H1 (cell line): Measurements from ENCODE around the gene SYNPO. TPM values are rescaled to one million over a fixed set of nuclear protein-coding genes. Genes with fewer than 3 reads are reported as not detected.

ENCODE experiments used
- ATF3 ChIP-seq: IDR thresholded peaks from 2 replicates; pipeline ENCODE4 v1.6.1; 2011; ENCODE audit warnings: low read depth, mild to moderate bottlenecking, low read length; ENCODE audit not compliant: insufficient read depth
- CHD2 ChIP-seq: IDR thresholded peaks from 2 replicates; pipeline ENCODE4 v1.6.1; 2012; ENCODE audit warnings: low read length, improper control_type of control experiment
- HDAC6 ChIP-seq: IDR thresholded peaks from one replicate; pipeline ENCODE4 v1.7.1; 2012; ENCODE audit warnings: low read depth, mild to moderate bottlenecking, inconsistent platforms, low read length, moderate library complexity
- POLR2A ChIP-seq, 2 experiments: IDR thresholded peaks; 1 replicate in 1 of 2; 2 replicates in 1 of 2; pipeline ENCODE4 v1.6.1; 2011; ENCODE audit warnings: low read depth in 2 of 2, low read length in 2 of 2, mild to moderate bottlenecking in 2 of 2; ENCODE audit errors: control extremely low read depth in 1 of 2
- RAD21 ChIP-seq, 2 experiments: IDR thresholded peaks in 1 of 2; conservative IDR thresholded peaks in 1 of 2; 2 replicates each; pipeline ENCODE4 v1.6.1; 2011; ENCODE audit warnings: low read depth in 2 of 2, low read length in 2 of 2, improper control_type of control experiment in 1 of 2, inconsistent platforms in 1 of 2, mild to moderate bottlenecking in 1 of 2, moderate library complexity in 1 of 2
- SAP30 ChIP-seq: fragments of 300-600 bp; sonication (generic); IDR thresholded peaks from 2 replicates; pipeline ENCODE4 v1.7.1; 2012; ENCODE audit warnings: low read length, moderate library complexity, mild to moderate bottlenecking, inconsistent platforms; ENCODE audit not compliant: insufficient read depth, insufficient replicate concordance
- SIX5 ChIP-seq: IDR thresholded peaks from 2 replicates; pipeline ENCODE4 v1.6.1; 2011; ENCODE audit warnings: mild to moderate bottlenecking, low read depth, low read length
- polyA plus RNA-seq, 7 experiments: library from polyadenylated mRNA; depleted of rRNA in 3 of 7; stranded (reverse) in 5 of 7; unstranded in 2 of 7; fragments of >200 nt in 5 of 7; fragments of 200-250 nt in 2 of 7; gene quantifications; 1 replicate in 5 of 7; 2 replicates in 1 of 7; 4 replicates in 1 of 7; pipeline versions ENCODE4 v1.2.1 to v1.2.3, GENCODE V29; 2011 to 2013; ENCODE audit warnings: missing spikeins in 2 of 7, mixed read lengths in 2 of 7
- total RNA-seq: library from RNA; stranded (reverse); fragmentation: NEBNext Ultra II Directional; extraction: Animal tissue kit (Norgen Biotek cat#: 25700); gene quantifications from 2 replicates; pipeline ENCODE4 v1.2.1, GENCODE V29; 2021
- TF ChIP-seq, protein P1 (sequence below): fragments of 300-600 bp; sonication (generic); IDR thresholded peaks from 2 replicates; pipeline ENCODE4 v1.7.1; 2012; ENCODE audit warnings: low read length, moderate library complexity, mild to moderate bottlenecking, inconsistent platforms; ENCODE audit not compliant: insufficient replicate concordance
- TF ChIP-seq, protein P2 (sequence below): IDR thresholded peaks from 2 replicates; pipeline ENCODE4 v1.6.1; 2012; ENCODE audit warnings: low read length, inconsistent platforms

The SYNPO gene
- total and polyA plus RNA-seq, 2 of the 8 experiments (the other 6 are each of a cell fraction or from before 2014, with no cell fraction given) = 2.3 TPM

DNA sequence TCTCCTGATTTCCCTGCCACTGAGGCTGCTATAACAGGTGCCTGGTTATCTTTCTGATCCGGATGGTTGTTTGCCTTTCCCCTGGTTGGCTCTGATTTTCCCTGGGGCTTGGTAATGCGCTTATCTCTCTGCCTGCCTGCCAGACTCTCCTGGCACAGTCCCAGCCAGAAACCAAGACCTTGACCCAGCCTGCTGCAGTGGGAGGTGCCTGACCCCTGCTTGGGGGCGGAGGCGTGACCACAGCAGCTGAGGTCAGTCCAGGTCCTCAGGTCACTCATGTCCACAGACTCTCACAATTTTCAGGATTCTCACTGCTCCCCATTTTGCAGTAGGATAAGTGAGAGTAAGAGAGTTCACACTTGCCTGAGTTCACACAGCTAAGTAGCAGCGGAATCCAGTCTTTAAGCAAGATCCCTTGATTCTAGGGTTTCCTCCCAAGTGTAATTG lies 24.4 kb upstream of the SYNPO start (continued):
- TF ChIP-seq, protein P1, sequence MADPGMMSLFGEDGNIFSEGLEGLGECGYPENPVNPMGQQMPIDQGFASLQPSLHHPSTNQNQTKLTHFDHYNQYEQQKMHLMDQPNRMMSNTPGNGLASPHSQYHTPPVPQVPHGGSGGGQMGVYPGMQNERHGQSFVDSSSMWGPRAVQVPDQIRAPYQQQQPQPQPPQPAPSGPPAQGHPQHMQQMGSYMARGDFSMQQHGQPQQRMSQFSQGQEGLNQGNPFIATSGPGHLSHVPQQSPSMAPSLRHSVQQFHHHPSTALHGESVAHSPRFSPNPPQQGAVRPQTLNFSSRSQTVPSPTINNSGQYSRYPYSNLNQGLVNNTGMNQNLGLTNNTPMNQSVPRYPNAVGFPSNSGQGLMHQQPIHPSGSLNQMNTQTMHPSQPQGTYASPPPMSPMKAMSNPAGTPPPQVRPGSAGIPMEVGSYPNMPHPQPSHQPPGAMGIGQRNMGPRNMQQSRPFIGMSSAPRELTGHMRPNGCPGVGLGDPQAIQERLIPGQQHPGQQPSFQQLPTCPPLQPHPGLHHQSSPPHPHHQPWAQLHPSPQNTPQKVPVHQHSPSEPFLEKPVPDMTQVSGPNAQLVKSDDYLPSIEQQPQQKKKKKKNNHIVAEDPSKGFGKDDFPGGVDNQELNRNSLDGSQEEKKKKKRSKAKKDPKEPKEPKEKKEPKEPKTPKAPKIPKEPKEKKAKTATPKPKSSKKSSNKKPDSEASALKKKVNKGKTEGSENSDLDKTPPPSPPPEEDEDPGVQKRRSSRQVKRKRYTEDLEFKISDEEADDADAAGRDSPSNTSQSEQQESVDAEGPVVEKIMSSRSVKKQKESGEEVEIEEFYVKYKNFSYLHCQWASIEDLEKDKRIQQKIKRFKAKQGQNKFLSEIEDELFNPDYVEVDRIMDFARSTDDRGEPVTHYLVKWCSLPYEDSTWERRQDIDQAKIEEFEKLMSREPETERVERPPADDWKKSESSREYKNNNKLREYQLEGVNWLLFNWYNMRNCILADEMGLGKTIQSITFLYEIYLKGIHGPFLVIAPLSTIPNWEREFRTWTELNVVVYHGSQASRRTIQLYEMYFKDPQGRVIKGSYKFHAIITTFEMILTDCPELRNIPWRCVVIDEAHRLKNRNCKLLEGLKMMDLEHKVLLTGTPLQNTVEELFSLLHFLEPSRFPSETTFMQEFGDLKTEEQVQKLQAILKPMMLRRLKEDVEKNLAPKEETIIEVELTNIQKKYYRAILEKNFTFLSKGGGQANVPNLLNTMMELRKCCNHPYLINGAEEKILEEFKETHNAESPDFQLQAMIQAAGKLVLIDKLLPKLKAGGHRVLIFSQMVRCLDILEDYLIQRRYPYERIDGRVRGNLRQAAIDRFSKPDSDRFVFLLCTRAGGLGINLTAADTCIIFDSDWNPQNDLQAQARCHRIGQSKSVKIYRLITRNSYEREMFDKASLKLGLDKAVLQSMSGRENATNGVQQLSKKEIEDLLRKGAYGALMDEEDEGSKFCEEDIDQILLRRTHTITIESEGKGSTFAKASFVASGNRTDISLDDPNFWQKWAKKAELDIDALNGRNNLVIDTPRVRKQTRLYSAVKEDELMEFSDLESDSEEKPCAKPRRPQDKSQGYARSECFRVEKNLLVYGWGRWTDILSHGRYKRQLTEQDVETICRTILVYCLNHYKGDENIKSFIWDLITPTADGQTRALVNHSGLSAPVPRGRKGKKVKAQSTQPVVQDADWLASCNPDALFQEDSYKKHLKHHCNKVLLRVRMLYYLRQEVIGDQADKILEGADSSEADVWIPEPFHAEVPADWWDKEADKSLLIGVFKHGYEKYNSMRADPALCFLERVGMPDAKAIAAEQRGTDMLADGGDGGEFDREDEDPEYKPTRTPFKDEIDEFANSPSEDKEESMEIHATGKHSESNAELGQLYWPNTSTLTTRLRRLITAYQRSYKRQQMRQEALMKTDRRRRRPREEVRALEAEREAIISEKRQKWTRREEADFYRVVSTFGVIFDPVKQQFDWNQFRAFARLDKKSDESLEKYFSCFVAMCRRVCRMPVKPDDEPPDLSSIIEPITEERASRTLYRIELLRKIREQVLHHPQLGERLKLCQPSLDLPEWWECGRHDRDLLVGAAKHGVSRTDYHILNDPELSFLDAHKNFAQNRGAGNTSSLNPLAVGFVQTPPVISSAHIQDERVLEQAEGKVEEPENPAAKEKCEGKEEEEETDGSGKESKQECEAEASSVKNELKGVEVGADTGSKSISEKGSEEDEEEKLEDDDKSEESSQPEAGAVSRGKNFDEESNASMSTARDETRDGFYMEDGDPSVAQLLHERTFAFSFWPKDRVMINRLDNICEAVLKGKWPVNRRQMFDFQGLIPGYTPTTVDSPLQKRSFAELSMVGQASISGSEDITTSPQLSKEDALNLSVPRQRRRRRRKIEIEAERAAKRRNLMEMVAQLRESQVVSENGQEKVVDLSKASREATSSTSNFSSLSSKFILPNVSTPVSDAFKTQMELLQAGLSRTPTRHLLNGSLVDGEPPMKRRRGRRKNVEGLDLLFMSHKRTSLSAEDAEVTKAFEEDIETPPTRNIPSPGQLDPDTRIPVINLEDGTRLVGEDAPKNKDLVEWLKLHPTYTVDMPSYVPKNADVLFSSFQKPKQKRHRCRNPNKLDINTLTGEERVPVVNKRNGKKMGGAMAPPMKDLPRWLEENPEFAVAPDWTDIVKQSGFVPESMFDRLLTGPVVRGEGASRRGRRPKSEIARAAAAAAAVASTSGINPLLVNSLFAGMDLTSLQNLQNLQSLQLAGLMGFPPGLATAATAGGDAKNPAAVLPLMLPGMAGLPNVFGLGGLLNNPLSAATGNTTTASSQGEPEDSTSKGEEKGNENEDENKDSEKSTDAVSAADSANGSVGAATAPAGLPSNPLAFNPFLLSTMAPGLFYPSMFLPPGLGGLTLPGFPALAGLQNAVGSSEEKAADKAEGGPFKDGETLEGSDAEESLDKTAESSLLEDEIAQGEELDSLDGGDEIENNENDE = no peak
- no peak for TF ChIP-seq SIX5
- no peak for TF ChIP-seq CHD2
- TF ChIP-seq ATF3 = no peak
- TF ChIP-seq, protein P2, sequence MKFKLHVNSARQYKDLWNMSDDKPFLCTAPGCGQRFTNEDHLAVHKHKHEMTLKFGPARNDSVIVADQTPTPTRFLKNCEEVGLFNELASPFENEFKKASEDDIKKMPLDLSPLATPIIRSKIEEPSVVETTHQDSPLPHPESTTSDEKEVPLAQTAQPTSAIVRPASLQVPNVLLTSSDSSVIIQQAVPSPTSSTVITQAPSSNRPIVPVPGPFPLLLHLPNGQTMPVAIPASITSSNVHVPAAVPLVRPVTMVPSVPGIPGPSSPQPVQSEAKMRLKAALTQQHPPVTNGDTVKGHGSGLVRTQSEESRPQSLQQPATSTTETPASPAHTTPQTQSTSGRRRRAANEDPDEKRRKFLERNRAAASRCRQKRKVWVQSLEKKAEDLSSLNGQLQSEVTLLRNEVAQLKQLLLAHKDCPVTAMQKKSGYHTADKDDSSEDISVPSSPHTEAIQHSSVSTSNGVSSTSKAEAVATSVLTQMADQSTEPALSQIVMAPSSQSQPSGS = no peak
- TF ChIP-seq SAP30 = no peak
- no peak for TF ChIP-seq HDAC6
- no peak for TF ChIP-seq POLR2A (IDR thresholded peaks at IDR 0.05; ENCODE audit: control extremely low read depth in 1 of 2, low read depth in 2 of 2, low read length in 2 of 2)
- TF ChIP-seq RAD21 (IDR thresholded peaks at IDR 0.05 in 1 of 2, conservative IDR thresholded peaks at IDR 0.05 in 1 of 2; ENCODE audit: low read depth in 2 of 2, low read length in 2 of 2) = no peak
